HepG2 (cell line): ENCODE results near the gene SRSF3. TPM values are rescaled to one million over a fixed set of nuclear protein-coding genes. Genes with fewer than 3 reads are reported as not detected.

Source experiments
- NRL ChIP-seq: sonication (generic); formaldehyde crosslinking; IDR thresholded peaks from 2 replicates; pipeline ENCODE4 v1.5.0; 2020; ENCODE audit warnings: missing genetic modification reagents, mild to moderate bottlenecking, moderate library complexity, borderline replicate concordance
- PHF21A ChIP-seq: sonication (generic); formaldehyde crosslinking; IDR thresholded peaks from 2 replicates; pipeline ENCODE4 v1.5.0; 2020; ENCODE audit warnings: mild to moderate bottlenecking, missing genetic modification reagents
- RCOR2 ChIP-seq: IDR thresholded peaks from 2 replicates; pipeline ENCODE4 v1.6.1; 2016; ENCODE audit warnings: missing biosample characterization, missing genetic modification reagents
- SOX13 ChIP-seq, 3 experiments: fragments of 450-650 bp in 1 of 3; sonication (generic) in 1 of 3; formaldehyde crosslinking in 1 of 3; IDR thresholded peaks in 2 of 3; conservative IDR thresholded peaks in 1 of 3; 2 replicates each; pipeline versions ENCODE4 v1.5.0 to v1.6.1; 2016 to 2020; ENCODE audit warnings: antibody characterized with exemption in 1 of 3, mild to moderate bottlenecking in 1 of 3, missing compliant biosample characterization in 1 of 3, missing genetic modification reagents in 1 of 3, moderate library complexity in 1 of 3
- UBTF ChIP-seq: sonication (generic); formaldehyde crosslinking; IDR thresholded peaks from 2 replicates; pipeline ENCODE4 v1.4.0; 2020; ENCODE audit warnings: mild to moderate bottlenecking, missing genetic modification reagents
- ZNF263 ChIP-seq: sonication (generic); formaldehyde crosslinking; IDR thresholded peaks from 2 replicates; pipeline ENCODE4 v1.4.0; 2020; ENCODE audit warnings: missing genetic modification reagents
- ZNF3 ChIP-seq: IDR thresholded peaks from 2 replicates; pipeline ENCODE4 v1.7.0; 2017; ENCODE audit warnings: inconsistent platforms
- ZNF580 ChIP-seq: IDR thresholded peaks from 2 replicates; pipeline ENCODE4 v1.6.1; 2016; ENCODE audit warnings: low read depth, borderline replicate concordance
- ZNF768 ChIP-seq: sonication (generic); formaldehyde crosslinking; IDR thresholded peaks from 2 replicates; pipeline ENCODE4 v1.4.0; 2020; ENCODE audit warnings: missing genetic modification reagents
- polyA plus RNA-seq, 8 experiments: library from polyadenylated mRNA; depleted of rRNA in 3 of 8; stranded (reverse) in 7 of 8; unstranded in 1 of 8; fragments of >200 nt; fragmentation: Illumina TruSeq in 4 of 8; extraction: Trizol in 4 of 8; gene quantifications; 2 replicates each; pipeline versions ENCODE4 v1.2.1 to v1.2.3, GENCODE V29; 2011 to 2016; ENCODE audit warnings: low read depth in 4 of 8, missing spikeins in 1 of 8, mixed read lengths in 1 of 8; ENCODE audit not compliant: insufficient read depth in 1 of 8
- total RNA-seq, 5 experiments: library from RNA; depleted of rRNA; stranded (reverse); fragments of >200 nt; fragmentation: Illumina TruSeq; extraction: Trizol; gene quantifications; 2 replicates each; pipeline ENCODE4 v1.2.3, GENCODE V29; 2016; ENCODE audit warnings: low read depth in 1 of 5

The SRSF3 gene
- total and polyA plus RNA-seq, 2 of the 13 experiments (the other 11 are each of a cell fraction or from before 2014, with no cell fraction given): 206 to 684 TPM

GRCh38 chr6:36633915-36634314 is 39.8 kb downstream of the SRSF3 start (continued):
- TF ChIP-seq SOX13 (IDR thresholded peaks at IDR 0.05) (no peak), SOX13 (CRISPR knock-in tag; conservative IDR thresholded peaks at IDR 0.05 in 1 of 2, IDR thresholded peaks at IDR 0.05 in 1 of 2) (peak in 1 of 2 experiments; percentile 65; a peak in 2 of 4 replicates), NRL (CRISPR knock-in tag) (no peak), ZNF580 (0 out of 2 replicates have a peak, but pooled peaks have one; percentile 26), PHF21A (peak; percentile 56; the same call in 1 of the 2 replicates), ZNF3 (CRISPR knock-in tag) (no peak), ZNF263 (CRISPR knock-in tag) (peak; percentile 79), UBTF (CRISPR knock-in tag) (peak; percentile 45; the same call in 1 of the 2 replicates), RCOR2 (CRISPR knock-in tag) (0 out of 2 replicates have a peak, but pooled peaks have one; percentile 28), ZNF768 (CRISPR knock-in tag) (peak; percentile 87)
